Gastrocnemius medialis (tissue), 4 donors: ENCODE results near the gene FOLR1. TPM values are rescaled to one million over a fixed set of nuclear protein-coding genes. Genes with fewer than 3 reads are reported as not detected.

ENCODE experiments used
- ATAC-seq, 2 donors: fragments of 150-250 bp; one replicate each; pipeline ENCODE4 v1.9.1; 2016
- DNase-seq, 2 donors: peaks; one replicate each; pipeline ENCODE4 v3.0.0-alpha.2; 2019
- H3K27ac ChIP-seq, 4 donors: fragments of 200-600 bp; sonication (generic); 1 replicate in 1 of 4; 2 replicates in 3 of 4; pipeline ENCODE4 v1.5.1; 2016 to 2018; ENCODE audit warnings: mild to moderate bottlenecking in 2 of 4, moderate library complexity in 1 of 4
- H3K27me3 ChIP-seq, 3 donors: fragments of 200-600 bp; sonication (generic) in 2 of 3; 1 replicate in 1 of 3; 2 replicates in 2 of 3; pipeline versions ENCODE4 v1.5.1 to v1.6.0; 2016 to 2019; ENCODE audit warnings: mild to moderate bottlenecking in 1 of 3, moderate library complexity in 1 of 3
- H3K36me3 ChIP-seq, 2 donors: fragments of 200-600 bp; sonication (generic) in 1 of 2; one replicate each; pipeline ENCODE4 v1.5.1; 2017 to 2018
- H3K4me1 ChIP-seq, 2 donors: fragments of 200-600 bp; sonication (generic) in 1 of 2; one replicate each; pipeline ENCODE4 v1.5.1; 2016 to 2017; ENCODE audit warnings: mild to moderate bottlenecking in 2 of 2
- H3K4me3 ChIP-seq, 4 donors: fragments of 200-600 bp; sonication (generic) in 3 of 4; 1 replicate in 1 of 4; 2 replicates in 3 of 4; pipeline ENCODE4 v1.5.1; 2016 to 2019; ENCODE audit warnings: mild to moderate bottlenecking in 2 of 4
- H3K9me3 ChIP-seq, 3 donors: fragments of 200-600 bp; sonication (generic) in 2 of 3; 1 replicate in 1 of 3; 2 replicates in 2 of 3; pipeline ENCODE4 v1.5.1; 2016 to 2019
- POLR2A ChIP-seq, 2 donors: fragments of 450-650 bp; IDR thresholded peaks; one replicate each; pipeline ENCODE4 v1.6.1; 2017; ENCODE audit warnings: antibody characterized with exemption in 2 of 2, mild to moderate bottlenecking in 2 of 2, moderate library complexity in 2 of 2
- in situ Hi-C, 4 donors: fragments of 200-750 bp; cut with MboI; loops; one replicate each; pipeline versions ENCODE4 v1.15.0 to v1.8.0; 2017; ENCODE audit warnings: low sequenced_read_pairs in 4 of 4
- intact Hi-C: fragments of 100-400 bp; cut with DNase I; formaldehyde crosslinking; loops from one replicate; pipeline ENCODE4 v1.15.1; 2023; ENCODE audit warnings: low total_unique reads
- total RNA-seq, 4 donors: library from RNA; depleted of rRNA; stranded (reverse); fragments of >200 nt; gene quantifications; one replicate each; pipeline versions ENCODE4 v1.1.0 to v1.2.3, GENCODE V29; 2016
- TF ChIP-seq, protein P1 (sequence below), 5 experiments: fragments of 450-650 bp in 3 of 5; fragments of 200-600 bp in 2 of 5; sonication (generic) in 2 of 5; IDR thresholded peaks in 4 of 5; conservative IDR thresholded peaks in 1 of 5; 1 replicate in 4 of 5; 2 replicates in 1 of 5; pipeline ENCODE4 v1.5.1; 2016 to 2019; ENCODE audit warnings: antibody characterized with exemption in 5 of 5, mild to moderate bottlenecking in 3 of 5, moderate library complexity in 3 of 5

Gene FOLR1
- total RNA-seq, 4 donors from 2014 or later: not detected

- in situ Hi-C loops: loop anchor here in 1 of 4 donors (10.0 kb wide), 1 partner anchor 187 kb away; no protein-coding TSS in a partner anchor
- intact Hi-C loops: loop anchor here (5.0 kb wide), 1 partner anchor 174 kb away; no protein-coding TSS in a partner anchor
- ATAC-seq (no peak), DNase-seq (peak in 1 of 2 donors; percentile 27)
- Histone ChIP-seq H3K27me3 (peaks cover 8 to 17% (median 15%) of the 10 kb centered on the region in 3 donors), H3K4me3 (no peak overlapping the region), H3K36me3 (peaks cover 0 to 42% of the 10 kb centered on the region in 2 donors), H3K27ac (no peak overlapping the region), H3K4me1 (peaks cover 10 to 22% of the 10 kb centered on the region in 2 donors), H3K9me3 (no peaks in the 10 kb centered on the region)
- no peak for TF ChIP-seq POLR2A (IDR thresholded peaks at IDR 0.05)
- TF ChIP-seq, protein P1, sequence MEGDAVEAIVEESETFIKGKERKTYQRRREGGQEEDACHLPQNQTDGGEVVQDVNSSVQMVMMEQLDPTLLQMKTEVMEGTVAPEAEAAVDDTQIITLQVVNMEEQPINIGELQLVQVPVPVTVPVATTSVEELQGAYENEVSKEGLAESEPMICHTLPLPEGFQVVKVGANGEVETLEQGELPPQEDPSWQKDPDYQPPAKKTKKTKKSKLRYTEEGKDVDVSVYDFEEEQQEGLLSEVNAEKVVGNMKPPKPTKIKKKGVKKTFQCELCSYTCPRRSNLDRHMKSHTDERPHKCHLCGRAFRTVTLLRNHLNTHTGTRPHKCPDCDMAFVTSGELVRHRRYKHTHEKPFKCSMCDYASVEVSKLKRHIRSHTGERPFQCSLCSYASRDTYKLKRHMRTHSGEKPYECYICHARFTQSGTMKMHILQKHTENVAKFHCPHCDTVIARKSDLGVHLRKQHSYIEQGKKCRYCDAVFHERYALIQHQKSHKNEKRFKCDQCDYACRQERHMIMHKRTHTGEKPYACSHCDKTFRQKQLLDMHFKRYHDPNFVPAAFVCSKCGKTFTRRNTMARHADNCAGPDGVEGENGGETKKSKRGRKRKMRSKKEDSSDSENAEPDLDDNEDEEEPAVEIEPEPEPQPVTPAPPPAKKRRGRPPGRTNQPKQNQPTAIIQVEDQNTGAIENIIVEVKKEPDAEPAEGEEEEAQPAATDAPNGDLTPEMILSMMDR (IDR thresholded peaks at IDR 0.05 in 4 of 5, conservative IDR thresholded peaks at IDR 0.05 in 1 of 5): peak in 4 of 5 experiments; percentile 34 to 53 (median 50)
These were observed 46.1 kb downstream of the FOLR1 start for GRCh38 chr11:72238040-72238450.

DNA sequence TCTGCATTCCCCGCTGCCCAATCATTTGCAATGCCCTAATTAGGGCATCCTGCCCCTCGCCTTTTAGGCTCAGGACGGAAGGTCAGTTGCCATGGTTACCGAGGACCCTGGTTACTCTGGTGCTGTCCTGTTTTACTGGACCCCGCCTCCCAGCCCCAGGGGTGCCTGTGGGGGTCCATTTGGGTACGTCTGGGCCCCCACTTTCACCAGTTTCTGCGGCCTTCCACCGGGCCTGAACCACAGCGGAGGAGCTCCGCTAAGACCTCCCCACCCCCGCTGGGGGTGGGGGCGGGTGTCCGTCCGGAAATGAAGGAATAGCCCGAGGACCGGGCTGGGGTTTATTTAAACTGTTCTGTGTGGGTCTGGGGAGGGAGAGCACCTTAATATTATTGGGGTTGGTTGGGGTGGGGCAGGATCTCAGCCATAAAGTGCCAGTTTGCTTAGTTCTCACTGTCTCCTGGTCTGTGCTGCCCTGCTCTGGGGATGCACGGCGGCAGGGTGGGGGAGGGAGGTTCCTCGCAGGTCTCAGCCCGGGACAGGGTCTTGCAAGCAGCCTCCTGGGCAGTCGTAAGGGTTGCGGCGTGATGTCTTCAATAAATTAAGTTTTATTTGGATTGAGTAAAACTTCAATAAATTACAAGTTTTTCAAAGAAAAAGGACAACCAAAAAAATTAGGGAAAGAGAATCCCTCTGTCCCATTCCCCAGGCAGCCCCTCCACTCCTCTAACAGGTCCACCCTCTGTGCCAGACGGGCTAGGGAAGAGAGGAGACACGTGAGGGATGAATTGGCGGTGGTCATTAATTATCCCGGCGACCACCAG is 46.8 kb downstream of the FOLR1 start:
- TF ChIP-seq POLR2A (IDR thresholded peaks at IDR 0.05): no peak
- TF ChIP-seq, protein P1 (IDR thresholded peaks at IDR 0.05 in 4 of 5, conservative IDR thresholded peaks at IDR 0.05 in 1 of 5): no peak
- Histone ChIP-seq H3K4me1 (peaks cover 10 to 22% of the 10 kb centered on the region in 2 donors), H3K9me3 (no peaks in the 10 kb centered on the region), H3K27me3 (peaks cover 15 to 24% (median 22%) of the 10 kb centered on the region in 3 donors), H3K4me3 (no peak overlapping the region), H3K36me3 (peaks cover 0 to 36% of the 10 kb centered on the region in 2 donors), H3K27ac (peak overlapping the region; percentile 54 to 74 (median 64))
- in situ Hi-C loops (loop anchor here in 1 of 4 donors (10.0 kb wide), 1 partner anchor 186 kb away; no protein-coding TSS in a partner anchor), intact Hi-C loops (loop anchor here (5.0 kb wide), 1 partner anchor 174 kb away; no protein-coding TSS in a partner anchor)
- peak in 1 of 2 donors; percentile 11 for DNase-seq
- no peak for ATAC-seq

- no peaks in the 10 kb centered on the region for H3K9me3 ChIP-seq
- peaks cover 10 to 22% of the 10 kb centered on the region in 2 donors for H3K4me1 ChIP-seq
- H3K36me3 ChIP-seq: peaks cover 0 to 29% of the 10 kb centered on the region in 2 donors
- in situ Hi-C loops: loop anchor here in 1 of 4 donors (10.0 kb wide), 1 partner anchor 185 kb away; no protein-coding TSS in a partner anchor
- peak overlapping the region; percentile 38 to 58 (median 56) for H3K4me3 ChIP-seq
- peaks cover 21 to 30% (median 26%) of the 10 kb centered on the region in 3 donors for H3K27me3 ChIP-seq
- DNase-seq (peak in 1 of 2 donors; percentile 56), ATAC-seq (peak; percentile 47 to 51)
- TF ChIP-seq, protein P1 (IDR thresholded peaks at IDR 0.05 in 4 of 5, conservative IDR thresholded peaks at IDR 0.05 in 1 of 5): no peak
- no peak for TF ChIP-seq POLR2A (IDR thresholded peaks at IDR 0.05)
- H3K27ac ChIP-seq: peak overlapping the region; percentile 54 to 74 (median 64)
- intact Hi-C loops: loop anchor here (5.0 kb wide), 1 partner anchor 173 kb away; no protein-coding TSS in a partner anchor
These were observed 47.4 kb downstream of the FOLR1 start for GRCh38 chr11:72239313-72239848.

- in situ Hi-C loops (loop anchor here in 1 of 4 donors (10.0 kb wide), 1 partner anchor 185 kb away; no protein-coding TSS in a partner anchor), intact Hi-C loops (loop anchor here (5.0 kb wide), 2 partner anchors 172 to 192 kb away; partner anchors contain the start of gene CLPB)
- ATAC-seq (peak; percentile 70 to 73), DNase-seq (peak in 1 of 2 donors; percentile 53)
- peaks cover 0 to 23% of the 10 kb centered on the region in 2 donors for H3K36me3 ChIP-seq
- peaks cover 27 to 36% (median 31%) of the 10 kb centered on the region in 3 donors for H3K27me3 ChIP-seq
- TF ChIP-seq, protein P1 (IDR thresholded peaks at IDR 0.05 in 4 of 5, conservative IDR thresholded peaks at IDR 0.05 in 1 of 5): peak in 3 of 5 experiments; percentile 10 to 43 (median 38)
- peak in 1 of 2 donors; percentile 20 for TF ChIP-seq POLR2A (IDR thresholded peaks at IDR 0.05)
- H3K27ac ChIP-seq: peak overlapping the region; percentile 54 to 74 (median 64)
- H3K9me3 ChIP-seq: no peaks in the 10 kb centered on the region
- H3K4me3 ChIP-seq: peak overlapping the region; percentile 38 to 58 (median 56)
- peaks cover 10 to 22% of the 10 kb centered on the region in 2 donors for H3K4me1 ChIP-seq
These were observed 48.0 kb downstream of the FOLR1 start for GRCh38 chr11:72239849-72240460.
